ENCODE results near the gene UPB1.

DNA sequence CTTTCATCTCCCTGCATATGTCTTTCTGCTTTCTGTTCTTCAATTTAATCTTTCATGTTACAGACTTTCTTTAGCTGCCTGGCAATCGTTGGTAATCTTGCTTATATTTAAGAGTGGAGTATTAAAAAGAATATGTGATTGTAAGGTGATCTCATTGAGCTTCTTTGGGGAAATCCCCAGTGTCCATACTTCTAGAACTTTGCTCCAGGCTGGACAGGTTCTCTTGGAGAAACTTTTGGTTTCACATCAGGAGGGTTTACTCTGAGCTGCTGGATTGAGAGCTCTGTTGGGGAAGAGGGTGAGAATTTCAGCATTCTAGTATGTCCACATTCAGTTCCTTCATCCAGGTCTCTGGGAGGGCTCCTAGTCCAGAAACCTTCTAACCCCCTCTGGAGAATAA lies 81.6 kb downstream of the UPB1 start:
- no peak for TF ChIP-seq CTCF (conservative IDR thresholded peaks at IDR 0.05; ENCODE audit: low read depth in 2 of 2)
- no peak for TF ChIP-seq REST (IDR thresholded peaks at IDR 0.05; ENCODE audit: unreplicated experiment)
- TF ChIP-seq EZH2phosphoT487 (IDR thresholded peaks at IDR 0.05; ENCODE audit: unreplicated experiment), result no peak
